Subcutaneous abdominal adipose tissue (tissue), 5 donors: Measurements from ENCODE around the gene UBXN7.
"Not testable (repeated sequence)": the region's sequence is repeated elsewhere in the genome, so short reads cannot be mapped to it uniquely, and the experiment has no call there.

Experiments
- H3K27ac ChIP-seq: one replicate; pipeline ENCODE4 v1.7.0; 2013; ENCODE audit warnings: low read depth, mild to moderate bottlenecking, inconsistent platforms, low read length, moderate library complexity
- H3K27me3 ChIP-seq, 5 donors: one replicate each; pipeline ENCODE4 v1.7.0; 2013; ENCODE audit warnings: low read length in 5 of 5, inconsistent platforms in 1 of 5; ENCODE audit not compliant: control insufficient read depth in 5 of 5, insufficient read depth in 4 of 5
- H3K36me3 ChIP-seq, 5 donors: one replicate each; pipeline ENCODE4 v1.7.0; 2013; ENCODE audit warnings: low read length in 5 of 5; ENCODE audit not compliant: control insufficient read depth in 5 of 5, insufficient read depth in 5 of 5
- H3K4me1 ChIP-seq, 5 donors: one replicate each; pipeline ENCODE4 v1.7.0; 2013; ENCODE audit warnings: low read length in 5 of 5, mild to moderate bottlenecking in 3 of 5, moderate library complexity in 1 of 5; ENCODE audit not compliant: control insufficient read depth in 5 of 5, insufficient read depth in 5 of 5
- H3K4me3 ChIP-seq, 5 donors: one replicate each; pipeline ENCODE4 v1.7.0; 2013; ENCODE audit warnings: low read length in 5 of 5, low read depth in 1 of 5
- H3K9ac ChIP-seq, 5 donors: one replicate each; pipeline ENCODE4 v1.7.0; 2013; ENCODE audit warnings: low read length in 5 of 5, mild to moderate bottlenecking in 4 of 5, moderate library complexity in 3 of 5
- H3K9me3 ChIP-seq, 5 donors: one replicate each; pipeline ENCODE4 v1.7.0; 2013; ENCODE audit warnings: low read length in 5 of 5; ENCODE audit not compliant: control insufficient read depth in 5 of 5
- donor health status: healthy.
- donor health status: healthy.
- donor health status: healthy.
- donor health status: healthy.
- donor health status: healthy.

Gene UBXN7

DNA sequence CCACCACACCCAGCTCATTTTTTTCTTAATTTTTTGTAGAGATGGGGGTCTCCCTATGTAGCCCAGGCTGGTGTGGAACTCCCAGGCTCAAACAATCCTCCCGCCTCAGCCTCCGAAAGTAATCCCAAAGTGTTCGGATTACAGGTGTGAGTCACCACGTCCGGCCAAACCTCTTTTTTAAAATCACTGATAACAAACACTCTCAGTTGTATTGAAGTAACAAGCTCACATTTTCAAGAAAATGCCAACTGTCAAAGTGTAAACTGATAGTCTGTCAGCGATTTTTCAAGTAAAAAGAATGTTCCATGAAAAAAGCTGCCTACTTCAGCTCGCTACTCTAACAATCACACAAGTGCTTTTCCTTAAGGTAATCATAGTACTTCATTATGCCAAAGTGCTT is 33.4 kb downstream of the UBXN7 start:
- Histone ChIP-seq H3K4me1 (no peaks in the 10 kb centered on the region), H3K9me3 (no peaks in the 10 kb centered on the region), H3K4me3 (no peak overlapping the region), H3K27ac (no peak overlapping the region), H3K9ac (no peak overlapping the region), H3K27me3 (no peaks in the 10 kb centered on the region), H3K36me3 (peaks cover 9 to 37% (median 32%) of the 10 kb centered on the region in 5 donors)

DNA sequence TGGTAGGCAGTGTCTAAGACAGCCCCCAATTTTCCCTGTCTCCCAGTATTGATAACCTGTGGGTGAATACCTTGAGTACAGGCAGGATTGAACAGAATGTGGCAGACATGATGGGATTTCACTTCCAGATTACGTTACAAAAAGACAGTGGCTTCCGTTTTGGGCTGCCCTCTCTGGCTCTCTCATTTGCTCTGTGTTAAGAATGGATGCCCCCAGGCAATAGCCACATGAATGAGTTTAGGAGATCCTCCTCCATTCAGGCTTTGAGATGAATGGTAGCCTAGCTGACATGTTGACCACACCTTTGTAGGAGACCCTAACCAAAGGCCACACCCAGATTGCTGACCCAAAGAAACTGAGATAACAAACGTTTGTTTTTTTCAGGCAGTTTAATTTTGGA is 34.3 kb downstream of the UBXN7 start:
- no peaks in the 10 kb centered on the region for H3K9me3 ChIP-seq
- no peaks in the 10 kb centered on the region for H3K27me3 ChIP-seq
- H3K4me1 ChIP-seq = no peaks in the 10 kb centered on the region
- peaks cover 12 to 42% (median 32%) of the 10 kb centered on the region in 5 donors for H3K36me3 ChIP-seq
- no peak overlapping the region for H3K9ac ChIP-seq
- no peak overlapping the region for H3K27ac ChIP-seq
- H3K4me3 ChIP-seq = no peak overlapping the region

DNA sequence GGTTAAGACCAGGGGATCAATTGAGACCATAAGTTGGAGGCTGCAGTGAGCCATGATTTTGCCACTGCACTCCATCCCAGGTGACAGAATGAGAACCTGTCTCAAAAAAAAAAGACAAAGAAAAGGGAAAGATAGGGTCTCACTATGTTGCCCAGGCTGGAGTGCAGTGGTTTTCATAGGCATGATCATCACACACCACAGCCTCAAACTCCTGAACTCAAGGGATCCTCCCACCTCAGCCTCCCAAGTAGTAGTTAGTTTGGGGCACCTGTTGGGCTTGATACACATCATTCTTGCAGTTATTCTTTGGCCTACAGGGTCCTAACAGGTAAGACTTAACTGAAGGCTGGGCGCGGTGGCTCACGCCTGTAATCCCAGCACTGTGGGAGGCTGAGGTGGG is 42.1 kb downstream of the UBXN7 start:
- Histone ChIP-seq H3K27me3 (no peaks in the 10 kb centered on the region), H3K9ac (no peak overlapping the region), H3K36me3 (peaks cover 23 to 47% (median 28%) of the 10 kb centered on the region in 5 donors), H3K4me1 (no peaks in the 10 kb centered on the region), H3K4me3 (no peak overlapping the region), H3K27ac (no peak overlapping the region), H3K9me3 (no peaks in the 10 kb centered on the region)

DNA sequence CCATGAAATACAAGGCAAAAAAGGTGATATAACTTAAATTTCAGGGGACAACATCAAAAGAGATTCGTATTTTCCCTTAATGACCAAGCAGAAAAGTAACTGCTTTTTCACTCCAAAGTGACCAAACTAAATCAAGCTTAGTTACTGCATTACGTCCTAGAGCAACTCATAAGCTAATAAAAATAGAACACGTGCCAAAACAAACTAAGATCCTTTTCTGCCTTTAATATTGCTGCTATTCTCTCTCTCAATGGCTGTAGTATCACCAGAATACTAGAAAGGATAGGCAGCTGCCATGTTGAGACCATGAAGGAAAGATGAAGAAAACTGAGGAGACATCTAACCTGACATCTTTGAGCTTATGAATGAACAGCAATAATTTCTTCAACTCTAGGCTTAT is 43.3 kb downstream of the UBXN7 start:
- no peaks in the 10 kb centered on the region for H3K4me1 ChIP-seq
- H3K36me3 ChIP-seq = peaks cover 23 to 45% (median 28%) of the 10 kb centered on the region in 5 donors
- no peaks in the 10 kb centered on the region for H3K9me3 ChIP-seq
- H3K27me3 ChIP-seq = no peaks in the 10 kb centered on the region
- H3K27ac ChIP-seq = no peak overlapping the region
- no peak overlapping the region for H3K9ac ChIP-seq
- H3K4me3 ChIP-seq = no peak overlapping the region

DNA sequence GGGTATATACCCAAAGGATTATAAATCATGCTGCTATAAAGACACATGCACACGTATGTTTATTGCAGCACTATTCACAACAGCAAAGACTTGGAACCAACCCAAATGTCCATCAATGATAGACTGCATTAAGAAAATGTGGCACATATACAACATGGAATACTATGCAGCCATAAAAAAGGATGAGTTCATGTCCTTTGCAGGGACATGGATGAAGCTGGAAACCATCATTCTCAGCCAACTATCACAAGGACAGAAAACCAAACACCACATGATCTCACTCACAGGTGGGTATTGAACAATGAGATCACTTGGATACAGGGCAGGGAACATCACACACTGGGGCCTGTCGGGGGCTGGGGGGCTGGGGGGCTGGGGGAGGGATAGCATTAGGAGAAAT is 44.3 kb downstream of the UBXN7 start:
- H3K36me3 ChIP-seq = peaks cover 20 to 40% (median 28%) of the 10 kb centered on the region in 5 donors

DNA sequence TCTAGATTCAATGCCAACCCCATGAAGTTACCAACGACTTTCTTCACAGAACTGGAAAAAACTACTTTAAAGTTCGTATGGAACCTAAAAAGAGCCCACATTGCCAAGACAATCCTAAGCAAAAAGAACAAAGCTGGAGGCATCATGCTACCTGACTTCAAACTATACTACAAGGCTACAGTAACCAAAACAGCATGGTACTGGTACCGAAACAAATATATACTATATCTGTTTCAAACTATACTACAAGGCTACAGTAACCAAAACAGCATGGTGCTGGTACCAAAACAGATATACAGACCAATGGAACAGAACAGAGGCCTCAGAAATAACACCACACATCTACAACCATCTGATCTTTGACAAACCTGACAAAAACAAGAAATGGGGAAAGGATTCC is 45.4 kb downstream of the UBXN7 start:
- H3K36me3 ChIP-seq = peaks cover 16 to 29% (median 26%) of the 10 kb centered on the region in 5 donors
- H3K4me1 ChIP-seq, H3K9ac ChIP-seq, H3K9me3 ChIP-seq, H3K27ac ChIP-seq, H3K4me3 ChIP-seq, H3K27me3 ChIP-seq: not testable (repeated sequence)

More for the DNA sequence above, 44.3 kb downstream of the UBXN7 start:
- H3K9ac ChIP-seq, H3K4me1 ChIP-seq, H3K9me3 ChIP-seq, H3K27ac ChIP-seq, H3K27me3 ChIP-seq, H3K4me3 ChIP-seq: not testable (repeated sequence)

DNA sequence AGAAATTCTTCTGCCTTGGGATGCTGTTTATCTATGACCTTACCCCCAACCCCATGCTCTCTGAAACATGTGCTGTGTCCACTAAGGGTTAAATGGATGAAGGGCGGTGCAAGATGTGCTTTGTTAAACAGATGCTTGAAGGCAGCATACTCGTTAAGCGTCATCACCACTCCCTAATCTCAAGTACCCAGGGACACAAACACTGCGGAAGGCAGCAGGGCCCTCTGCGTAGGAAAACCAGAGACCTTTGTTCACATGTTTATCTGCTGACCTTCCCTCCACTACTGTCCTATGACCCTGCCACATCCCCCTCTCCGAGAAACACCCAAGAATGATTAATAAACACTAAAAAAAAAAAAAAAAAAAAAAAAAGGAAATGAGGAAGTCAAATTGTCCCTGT is 46.2 kb downstream of the UBXN7 start:
- not testable (repeated sequence) for H3K9ac ChIP-seq, H3K27ac ChIP-seq, H3K27me3 ChIP-seq, H3K4me3 ChIP-seq, H3K4me1 ChIP-seq, H3K9me3 ChIP-seq
- H3K36me3 ChIP-seq = peaks cover 12 to 22% (median 18%) of the 10 kb centered on the region in 5 donors

DNA sequence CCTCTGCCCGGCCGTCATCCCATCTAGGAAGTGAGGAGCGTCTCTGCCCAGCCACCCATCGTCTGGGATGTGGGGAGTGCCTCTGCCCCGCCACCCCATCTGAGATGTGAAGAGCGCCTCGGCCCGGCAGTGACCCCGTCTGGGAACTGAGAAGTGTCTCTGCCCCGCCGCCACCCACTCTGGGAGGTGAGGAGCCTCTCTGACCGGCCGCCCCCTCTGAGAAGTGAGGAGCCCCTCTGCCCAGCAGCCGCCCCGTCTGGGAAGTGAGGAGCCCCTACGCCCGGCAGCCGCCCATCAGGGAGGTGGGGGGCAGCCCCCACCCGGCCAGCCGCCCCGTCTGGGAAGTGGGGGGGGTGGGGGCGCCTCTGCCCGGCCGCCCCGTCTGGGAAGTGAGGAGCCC is 46.8 kb downstream of the UBXN7 start:
- not testable (repeated sequence) for H3K27me3 ChIP-seq, H3K4me1 ChIP-seq, H3K4me3 ChIP-seq, H3K27ac ChIP-seq, H3K9me3 ChIP-seq, H3K9ac ChIP-seq
- peaks cover 7 to 22% (median 16%) of the 10 kb centered on the region in 5 donors for H3K36me3 ChIP-seq

DNA sequence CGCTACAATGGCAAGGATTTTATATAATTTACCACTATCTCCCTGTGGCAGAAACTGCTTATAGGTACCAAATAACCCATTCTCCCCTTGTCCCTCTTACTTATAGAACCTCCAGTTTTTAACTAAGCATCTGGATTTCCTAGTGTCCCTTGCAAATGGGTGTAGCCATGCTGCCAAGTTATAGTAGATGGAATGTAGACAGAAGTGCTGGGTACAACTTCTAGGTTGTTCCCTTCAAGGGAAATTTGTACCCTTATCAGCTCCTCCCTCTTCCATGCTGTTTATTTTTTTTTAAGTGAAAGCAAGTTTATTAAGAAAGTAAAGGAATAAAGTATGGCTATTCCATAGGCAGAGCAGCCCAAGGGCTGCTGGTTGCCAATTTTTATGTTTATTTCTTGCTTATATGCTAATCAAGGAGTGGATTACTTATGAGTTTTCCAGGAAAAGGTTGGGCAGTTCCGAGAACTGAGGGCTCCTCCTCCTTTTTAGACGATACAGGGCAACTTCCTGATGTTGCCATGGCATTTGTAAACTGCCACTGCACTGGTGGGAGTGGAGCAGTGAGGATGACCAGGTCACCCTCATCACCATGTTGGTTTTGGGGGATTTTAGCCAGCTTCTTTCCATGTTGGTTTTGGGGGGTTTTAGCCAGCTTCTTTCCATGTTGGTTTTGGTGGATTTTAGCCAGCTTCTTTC is 53.9 kb downstream of the UBXN7 start:
- Histone ChIP-seq H3K36me3 (peaks cover 5 to 20% (median 9%) of the 10 kb centered on the region in 5 donors), H3K9ac (no peak overlapping the region), H3K4me3 (no peak overlapping the region), H3K4me1 (no peaks in the 10 kb centered on the region), H3K27ac (no peak overlapping the region), H3K9me3 (no peaks in the 10 kb centered on the region), H3K27me3 (no peaks in the 10 kb centered on the region)

DNA sequence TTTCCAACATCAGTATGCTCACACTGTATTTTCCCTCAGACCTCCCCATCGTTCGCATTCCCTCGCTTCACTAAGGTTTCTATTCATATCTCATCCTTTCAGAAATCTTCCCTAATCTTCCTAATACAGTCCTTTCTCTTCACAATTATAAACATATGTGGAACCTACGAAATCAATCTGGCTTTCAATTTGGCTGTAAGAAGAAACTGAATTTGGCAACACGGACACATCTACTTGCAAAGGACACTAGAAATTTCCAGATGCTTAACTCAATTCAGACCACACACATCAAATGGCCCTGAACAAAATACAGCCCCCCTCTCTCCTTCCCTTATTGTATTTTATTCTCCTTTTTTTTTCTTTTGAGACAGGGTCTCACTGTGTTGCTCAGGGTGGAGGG is 54.9 kb downstream of the UBXN7 start:
- Histone ChIP-seq H3K4me1 (no peaks in the 10 kb centered on the region), H3K27ac (no peak overlapping the region), H3K36me3 (peaks cover 5 to 20% (median 9%) of the 10 kb centered on the region in 5 donors), H3K27me3 (no peaks in the 10 kb centered on the region), H3K4me3 (no peak overlapping the region), H3K9me3 (no peaks in the 10 kb centered on the region), H3K9ac (no peak overlapping the region)
